B cell (primary cell): ENCODE results near the gene RNASET2.

ENCODE experiments used
- CTCF ChIP-seq: fragments of 200-600 bp; IDR thresholded peaks from one replicate; pipeline ENCODE4 v1.8.0; 2022; ENCODE audit warnings: antibody characterized with exemption, mild to moderate bottlenecking
- EZH2 ChIP-seq: IDR thresholded peaks from 2 replicates; pipeline ENCODE4 v1.6.1; 2012; ENCODE audit warnings: borderline replicate concordance, low read depth, mild to moderate bottlenecking, moderate library complexity, low read length; ENCODE audit not compliant: insufficient read depth, poor library complexity, severe bottlenecking

GRCh38 chr6:166988674-166989201 lies 32.4 kb upstream of the RNASET2 start:
- TF ChIP-seq CTCF = no peak
- TF ChIP-seq EZH2 = no peak
